D721Med (cell line): ENCODE results near the gene STMP1.

Source experiments
- DNase-seq: peaks from one replicate; pipeline ENCODE4 v3.0.0; 2011; ENCODE audit warnings: low spot score; ENCODE audit not compliant: insufficient read length
- FAIRE-seq: peaks from 2 replicates; lab custom pipeline; 2011; peaks lifted over from hg19 to GRCh38; lab: Jason Lieb, UNC
- TF ChIP-seq, protein P1 (sequence below): IDR thresholded peaks from 2 replicates; pipeline ENCODE4 v1.5.1; 2012; ENCODE audit warnings: mild to moderate bottlenecking, control low read depth; ENCODE audit not compliant: insufficient read depth; ENCODE audit errors: missing control alignments

Gene STMP1

DNA sequence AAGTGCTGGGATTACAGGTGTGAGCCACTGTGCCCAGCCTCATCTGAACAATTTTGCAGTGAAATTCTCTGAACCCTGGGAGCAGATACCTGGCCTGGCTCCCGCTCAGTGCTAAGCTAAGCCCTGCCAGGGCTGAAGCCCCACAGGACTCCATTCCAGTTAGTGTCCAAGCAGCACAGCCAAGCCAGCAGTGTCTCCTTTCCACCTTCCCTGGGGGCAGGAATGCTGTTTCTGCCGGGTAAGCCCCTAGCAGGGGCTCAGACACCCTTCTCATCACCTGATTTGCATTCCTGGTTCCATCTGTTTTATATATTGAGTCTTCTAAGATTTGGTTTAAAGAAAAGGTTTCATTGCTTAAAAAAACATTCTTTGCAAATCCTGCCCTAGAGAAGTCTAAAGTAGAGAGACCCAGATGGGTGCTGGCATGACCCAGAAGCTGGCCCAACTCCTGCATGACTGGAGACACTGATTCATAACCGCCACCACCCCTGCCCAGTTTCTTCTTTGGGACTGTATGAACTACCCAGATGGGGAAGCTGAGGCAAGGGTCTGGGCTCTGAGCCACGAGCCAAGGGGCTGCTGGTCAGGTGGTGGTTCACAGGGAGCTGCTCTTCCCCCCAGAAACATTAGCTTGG is 51.6 kb downstream of the STMP1 start:
- DNase-seq, result no peak
- FAIRE-seq, result no peak
- TF ChIP-seq, protein P1, sequence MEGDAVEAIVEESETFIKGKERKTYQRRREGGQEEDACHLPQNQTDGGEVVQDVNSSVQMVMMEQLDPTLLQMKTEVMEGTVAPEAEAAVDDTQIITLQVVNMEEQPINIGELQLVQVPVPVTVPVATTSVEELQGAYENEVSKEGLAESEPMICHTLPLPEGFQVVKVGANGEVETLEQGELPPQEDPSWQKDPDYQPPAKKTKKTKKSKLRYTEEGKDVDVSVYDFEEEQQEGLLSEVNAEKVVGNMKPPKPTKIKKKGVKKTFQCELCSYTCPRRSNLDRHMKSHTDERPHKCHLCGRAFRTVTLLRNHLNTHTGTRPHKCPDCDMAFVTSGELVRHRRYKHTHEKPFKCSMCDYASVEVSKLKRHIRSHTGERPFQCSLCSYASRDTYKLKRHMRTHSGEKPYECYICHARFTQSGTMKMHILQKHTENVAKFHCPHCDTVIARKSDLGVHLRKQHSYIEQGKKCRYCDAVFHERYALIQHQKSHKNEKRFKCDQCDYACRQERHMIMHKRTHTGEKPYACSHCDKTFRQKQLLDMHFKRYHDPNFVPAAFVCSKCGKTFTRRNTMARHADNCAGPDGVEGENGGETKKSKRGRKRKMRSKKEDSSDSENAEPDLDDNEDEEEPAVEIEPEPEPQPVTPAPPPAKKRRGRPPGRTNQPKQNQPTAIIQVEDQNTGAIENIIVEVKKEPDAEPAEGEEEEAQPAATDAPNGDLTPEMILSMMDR, result no peak

DNA sequence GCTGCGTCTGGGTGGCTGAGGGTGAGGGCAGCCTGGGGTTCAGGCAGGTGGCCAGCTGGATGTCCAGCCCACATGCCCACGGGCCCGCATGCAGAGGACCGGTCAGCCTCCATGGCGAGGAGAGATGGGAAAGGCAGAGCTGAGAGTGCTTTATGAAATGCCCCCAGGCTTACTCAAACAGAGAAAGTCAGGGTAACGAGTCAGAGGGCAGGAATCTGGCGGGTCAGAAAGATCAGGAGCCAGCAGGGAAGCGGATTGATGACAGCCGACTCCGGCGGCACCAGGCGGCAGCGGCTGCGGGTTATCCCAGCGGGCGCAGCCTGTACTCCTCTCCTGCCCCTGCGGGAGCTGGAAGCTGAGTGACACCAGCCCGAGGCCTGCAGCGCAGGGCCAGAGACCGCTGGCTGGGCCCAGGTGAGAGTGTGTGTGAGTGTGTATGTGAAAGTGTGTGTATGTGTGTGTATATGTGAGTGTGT is 52.3 kb downstream of the STMP1 start:
- FAIRE-seq, result no peak
- DNase-seq, result no peak
- TF ChIP-seq, protein P1, result no peak

DNA sequence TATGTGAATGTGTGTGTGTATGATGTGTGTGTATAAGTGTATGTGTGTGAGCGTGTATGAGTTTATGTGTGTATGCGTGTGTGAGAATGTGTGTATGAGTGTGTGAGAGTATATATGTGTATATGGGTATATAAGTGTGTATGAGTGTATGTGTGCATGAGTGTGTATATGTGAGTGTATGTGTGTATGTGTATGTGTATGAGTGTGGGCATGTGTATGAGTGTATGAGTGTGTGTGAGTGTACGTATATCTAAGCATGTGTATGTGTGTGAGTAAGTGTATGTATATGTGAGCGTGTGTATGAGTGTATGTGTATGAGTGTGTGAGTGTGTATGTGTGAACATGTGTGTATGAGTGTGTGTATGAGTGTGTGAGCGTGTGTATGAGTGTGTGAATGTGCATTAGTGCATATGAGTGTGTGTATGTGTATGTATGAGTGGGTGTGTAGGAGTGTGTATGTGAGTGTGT is 52.8 kb downstream of the STMP1 start:
- DNase-seq (no peak), FAIRE-seq (no peak)
- TF ChIP-seq, protein P1, result no peak

DNA sequence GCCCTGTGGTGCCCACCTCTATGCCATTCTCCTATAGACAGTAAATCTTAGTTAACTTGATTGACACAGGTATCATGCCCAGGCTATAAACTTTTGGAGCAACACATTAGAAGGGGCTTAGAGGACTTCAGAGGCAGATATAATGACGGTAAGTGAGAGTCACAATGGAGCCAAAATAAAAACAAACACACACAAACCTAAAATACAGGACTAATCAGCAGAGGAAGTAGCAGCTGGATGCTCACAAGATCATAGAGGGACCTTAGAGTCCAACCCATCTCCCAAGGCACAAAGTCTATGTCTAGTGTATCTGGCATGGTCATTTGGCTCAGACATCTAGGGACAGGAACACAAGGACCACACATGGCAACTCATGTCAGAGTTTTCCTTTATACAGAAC is 53.4 kb downstream of the STMP1 start:
- DNase-seq, result no peak
- TF ChIP-seq, protein P1, result no peak
- FAIRE-seq, result no peak

DNA sequence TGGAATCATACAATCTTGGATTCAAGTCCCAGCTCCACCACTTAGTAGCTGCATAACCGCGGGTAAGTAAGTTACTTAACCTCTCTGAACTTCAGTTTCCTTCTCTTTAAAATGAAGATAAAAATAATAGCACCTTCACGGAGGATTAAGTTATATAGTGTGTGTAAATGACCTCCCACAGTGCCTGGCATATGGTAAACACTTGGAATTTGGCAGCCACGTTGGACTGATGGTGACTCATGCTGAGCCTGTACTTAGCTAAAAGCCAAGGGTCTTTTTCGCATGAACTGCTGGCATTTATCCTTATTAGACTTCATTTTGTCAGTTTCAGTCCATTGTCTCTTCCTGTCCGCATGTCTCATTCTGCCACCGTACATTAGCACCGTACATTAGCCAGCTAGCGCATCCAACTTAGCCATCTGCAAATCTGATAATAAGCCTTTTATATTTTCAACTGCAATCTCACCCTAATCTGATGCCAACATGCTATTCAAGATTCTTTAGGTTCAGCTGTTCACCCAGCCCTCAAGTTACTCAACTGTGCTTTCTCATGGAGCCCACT is 54.4 kb downstream of the STMP1 start:
- no peak for DNase-seq
- TF ChIP-seq, protein P1, result no peak
- no peak for FAIRE-seq

DNA sequence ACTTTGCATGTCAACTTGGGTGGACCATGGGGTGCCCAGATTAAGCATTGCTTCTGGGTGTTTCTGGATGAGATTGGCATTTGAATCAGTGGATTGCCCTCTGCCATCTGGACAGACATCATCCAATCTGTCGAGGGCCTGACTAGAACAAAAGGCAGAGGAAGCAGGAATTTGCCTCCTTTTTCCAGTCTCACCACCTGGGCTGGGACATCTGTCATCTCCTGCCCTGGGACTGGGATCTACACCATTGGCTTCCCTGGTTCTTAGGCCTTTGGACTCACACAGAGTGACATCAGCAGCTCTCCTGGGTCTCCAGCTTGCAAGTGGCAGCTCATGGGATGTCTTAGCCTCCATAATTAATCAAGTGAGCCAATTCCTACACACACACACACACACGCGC is 55.4 kb downstream of the STMP1 start:
- DNase-seq (no peak), FAIRE-seq (no peak)
- TF ChIP-seq, protein P1, result no peak

DNA sequence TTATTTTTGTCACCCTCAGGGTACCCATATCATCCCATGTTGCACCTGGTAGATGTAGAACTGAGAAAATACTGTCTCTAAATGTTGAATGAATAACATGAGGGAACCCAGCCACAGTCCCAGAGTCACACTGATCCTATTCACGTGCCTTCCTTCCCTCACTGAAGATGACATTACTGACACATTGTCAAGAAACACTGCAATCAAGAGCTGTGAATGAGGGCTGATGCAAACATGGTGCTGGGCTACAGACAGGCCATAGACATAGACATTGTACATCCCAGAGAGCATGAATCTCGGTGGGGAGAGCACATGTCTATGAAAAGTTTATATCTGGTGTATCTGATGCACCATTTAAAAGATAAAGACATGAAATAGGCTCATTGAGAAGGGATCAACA is 55.9 kb downstream of the STMP1 start:
- TF ChIP-seq, protein P1, result no peak
- DNase-seq (no peak), FAIRE-seq (no peak)
